Measurements from ENCODE around the gene PLEKHG5. TPM values are rescaled to one million over a fixed set of nuclear protein-coding genes. Genes with fewer than 3 reads are reported as not detected.

Gene PLEKHG5
- total RNA-seq, 4 donors from 2014 or later: 72.5 to 170 (median 99.8) TPM

DNA sequence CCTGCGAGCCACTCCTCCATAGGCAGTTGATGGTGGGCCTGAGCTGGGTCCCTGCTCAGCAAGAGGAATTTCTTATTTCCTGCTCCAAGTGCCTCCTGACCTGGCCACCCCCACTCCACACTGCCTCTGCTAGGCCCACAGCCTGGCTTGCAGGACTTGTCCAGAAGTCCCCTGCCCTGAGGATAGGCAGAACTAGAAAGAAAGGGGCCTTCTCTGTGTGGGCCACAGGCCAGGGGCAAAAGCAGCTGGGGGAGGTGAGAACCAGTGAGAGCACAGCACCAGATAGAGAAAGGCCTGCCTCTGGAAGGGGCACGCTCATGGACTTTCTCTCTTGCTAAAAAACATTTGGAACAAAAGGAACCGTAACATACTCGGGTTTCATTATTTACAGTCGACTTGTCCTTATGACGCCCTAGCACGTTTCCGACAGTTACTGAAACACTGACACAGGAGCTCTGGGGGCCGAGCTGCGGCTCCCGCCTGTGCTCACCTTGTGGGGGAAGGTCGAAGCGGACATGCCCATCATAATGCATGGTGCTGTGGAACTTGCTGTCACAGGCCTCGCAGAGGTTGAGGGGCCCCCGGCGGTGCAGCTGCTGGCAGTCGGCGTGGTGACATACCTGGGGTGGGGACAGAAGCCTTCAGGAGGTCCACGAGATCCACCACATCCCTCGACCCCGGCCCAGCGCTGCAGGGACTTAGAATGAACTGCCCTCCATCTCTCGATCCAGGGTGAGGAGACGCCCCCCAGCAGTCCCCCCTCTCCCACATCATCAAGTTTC, 14.2 kb downstream of the PLEKHG5 start:
- intact Hi-C loops (cut with DNase I; ENCODE audit: low total_unique reads): no loop called here
- no peak for TF ChIP-seq POLR2A (IDR thresholded peaks at IDR 0.05)
- TF ChIP-seq, protein P1, sequence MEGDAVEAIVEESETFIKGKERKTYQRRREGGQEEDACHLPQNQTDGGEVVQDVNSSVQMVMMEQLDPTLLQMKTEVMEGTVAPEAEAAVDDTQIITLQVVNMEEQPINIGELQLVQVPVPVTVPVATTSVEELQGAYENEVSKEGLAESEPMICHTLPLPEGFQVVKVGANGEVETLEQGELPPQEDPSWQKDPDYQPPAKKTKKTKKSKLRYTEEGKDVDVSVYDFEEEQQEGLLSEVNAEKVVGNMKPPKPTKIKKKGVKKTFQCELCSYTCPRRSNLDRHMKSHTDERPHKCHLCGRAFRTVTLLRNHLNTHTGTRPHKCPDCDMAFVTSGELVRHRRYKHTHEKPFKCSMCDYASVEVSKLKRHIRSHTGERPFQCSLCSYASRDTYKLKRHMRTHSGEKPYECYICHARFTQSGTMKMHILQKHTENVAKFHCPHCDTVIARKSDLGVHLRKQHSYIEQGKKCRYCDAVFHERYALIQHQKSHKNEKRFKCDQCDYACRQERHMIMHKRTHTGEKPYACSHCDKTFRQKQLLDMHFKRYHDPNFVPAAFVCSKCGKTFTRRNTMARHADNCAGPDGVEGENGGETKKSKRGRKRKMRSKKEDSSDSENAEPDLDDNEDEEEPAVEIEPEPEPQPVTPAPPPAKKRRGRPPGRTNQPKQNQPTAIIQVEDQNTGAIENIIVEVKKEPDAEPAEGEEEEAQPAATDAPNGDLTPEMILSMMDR (IDR thresholded peaks at IDR 0.05): no peak
- no peak for DNase-seq (ENCODE audit: low spot score in 2 of 2)
- WGBS, 2 donors: 83 to 85% methylated on average over 24 of the region's 24 CpGs
- no peak overlapping the region for H3K4me3 ChIP-seq (ENCODE audit: low read depth, poor library complexity, severe bottlenecking)

DNA sequence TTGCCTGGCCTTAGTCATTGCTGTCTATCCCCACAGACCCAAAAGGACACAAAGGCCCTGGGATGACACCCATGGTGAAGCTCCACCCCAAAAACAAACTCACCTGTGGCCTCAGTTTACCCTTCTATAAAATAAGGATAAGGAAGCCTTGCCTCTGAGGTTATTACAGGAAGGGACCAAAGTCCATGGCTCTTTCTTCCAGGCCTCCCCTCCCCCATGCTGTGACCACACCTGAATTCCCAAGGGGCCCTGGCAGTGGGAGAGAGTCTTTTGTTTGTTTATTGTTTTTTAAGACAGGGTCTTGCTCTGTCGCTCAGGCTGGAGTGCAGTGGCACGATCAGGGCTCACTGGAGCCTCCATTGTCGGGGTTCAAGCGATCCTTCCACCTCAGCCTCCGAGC, 15.0 kb downstream of the PLEKHG5 start:
- DNase-seq (ENCODE audit: low spot score in 2 of 2): no peak
- intact Hi-C loops (cut with DNase I; ENCODE audit: low total_unique reads): no loop called here
- 95 to 96% methylated on average over 5 of the region's 5 CpGs for WGBS, 2 donors
- TF ChIP-seq, protein P1 (IDR thresholded peaks at IDR 0.05): no peak
- no peak for TF ChIP-seq POLR2A (IDR thresholded peaks at IDR 0.05)
- no peak overlapping the region for H3K4me3 ChIP-seq (ENCODE audit: low read depth, poor library complexity, severe bottlenecking)

DNA sequence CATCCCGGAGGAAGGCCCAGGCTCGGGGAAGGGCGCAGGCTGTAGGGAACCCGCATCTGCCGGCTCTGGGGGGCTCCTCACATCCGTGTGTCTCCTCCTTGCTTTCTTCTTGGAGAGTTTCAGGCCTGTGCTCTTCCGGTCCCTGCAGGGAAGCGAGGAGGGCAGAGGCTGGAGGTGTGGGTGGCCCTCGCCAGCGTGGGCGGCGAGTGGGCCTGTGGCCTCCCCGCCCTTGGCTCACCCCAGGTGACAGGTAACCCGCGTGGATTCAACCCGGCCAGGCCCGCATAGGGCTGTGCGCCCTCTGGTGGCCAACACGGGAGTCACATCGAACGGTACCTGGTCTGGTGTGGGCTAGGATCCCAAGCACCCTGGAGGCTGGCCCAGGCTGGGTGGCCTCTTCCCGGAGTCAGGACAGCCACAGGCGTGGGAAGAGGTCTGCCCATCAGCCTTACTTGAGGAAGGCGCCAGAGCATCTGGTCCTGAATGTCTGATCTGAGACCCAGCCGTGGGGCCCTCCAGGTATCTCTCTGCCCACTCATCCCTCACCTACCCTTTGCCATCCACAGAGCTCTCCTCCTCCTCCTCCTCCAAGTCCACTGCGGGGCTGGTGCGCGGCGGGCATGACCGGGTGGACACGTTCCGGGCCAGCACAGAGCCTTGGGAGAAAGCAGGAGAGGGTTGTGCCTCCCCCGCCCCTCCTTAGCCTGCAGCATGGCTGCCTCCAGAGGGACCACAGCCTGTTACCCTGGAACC, 15.9 kb downstream of the PLEKHG5 start:
- TF ChIP-seq POLR2A (IDR thresholded peaks at IDR 0.05): no peak
- TF ChIP-seq, protein P1 (IDR thresholded peaks at IDR 0.05): no peak
- 34 to 40% methylated on average over 23 to 30 of the region's 33 CpGs for WGBS, 2 donors
- intact Hi-C loops (cut with DNase I; ENCODE audit: low total_unique reads): no loop called here
- H3K4me3 ChIP-seq (ENCODE audit: low read depth, poor library complexity, severe bottlenecking): no peak overlapping the region
- DNase-seq (ENCODE audit: low spot score in 2 of 2): no peak

DNA sequence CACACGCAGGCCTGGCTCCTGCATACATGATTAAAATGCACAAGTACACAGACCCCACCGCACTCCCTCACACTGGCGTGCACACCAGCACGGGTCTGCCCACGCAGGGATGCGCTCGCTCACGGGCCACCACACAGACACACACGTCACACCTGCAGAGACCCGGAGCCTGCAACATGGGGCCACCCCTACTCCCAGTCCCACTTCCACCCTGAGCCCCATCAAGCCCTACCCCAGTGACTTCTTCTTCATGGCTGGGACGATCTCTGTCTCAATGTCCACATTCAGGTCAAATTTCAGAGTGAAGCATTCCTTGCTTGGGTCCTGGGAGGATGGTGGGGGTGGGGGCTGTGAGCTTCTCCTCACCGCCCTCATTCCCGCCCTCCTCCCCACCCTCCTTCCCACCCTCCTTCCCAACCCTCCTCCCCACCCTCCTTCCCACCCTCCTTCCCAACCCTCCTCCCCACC, 16.6 kb downstream of the PLEKHG5 start:
- H3K4me3 ChIP-seq (ENCODE audit: low read depth, poor library complexity, severe bottlenecking): no peak overlapping the region
- WGBS, 2 donors: 76 to 81% methylated on average over 8 to 13 of the region's 13 CpGs
- intact Hi-C loops (cut with DNase I; ENCODE audit: low total_unique reads): no loop called here
- no peak for DNase-seq (ENCODE audit: low spot score in 2 of 2)
- TF ChIP-seq, protein P1 (IDR thresholded peaks at IDR 0.05): no peak
- no peak for TF ChIP-seq POLR2A (IDR thresholded peaks at IDR 0.05)

DNA sequence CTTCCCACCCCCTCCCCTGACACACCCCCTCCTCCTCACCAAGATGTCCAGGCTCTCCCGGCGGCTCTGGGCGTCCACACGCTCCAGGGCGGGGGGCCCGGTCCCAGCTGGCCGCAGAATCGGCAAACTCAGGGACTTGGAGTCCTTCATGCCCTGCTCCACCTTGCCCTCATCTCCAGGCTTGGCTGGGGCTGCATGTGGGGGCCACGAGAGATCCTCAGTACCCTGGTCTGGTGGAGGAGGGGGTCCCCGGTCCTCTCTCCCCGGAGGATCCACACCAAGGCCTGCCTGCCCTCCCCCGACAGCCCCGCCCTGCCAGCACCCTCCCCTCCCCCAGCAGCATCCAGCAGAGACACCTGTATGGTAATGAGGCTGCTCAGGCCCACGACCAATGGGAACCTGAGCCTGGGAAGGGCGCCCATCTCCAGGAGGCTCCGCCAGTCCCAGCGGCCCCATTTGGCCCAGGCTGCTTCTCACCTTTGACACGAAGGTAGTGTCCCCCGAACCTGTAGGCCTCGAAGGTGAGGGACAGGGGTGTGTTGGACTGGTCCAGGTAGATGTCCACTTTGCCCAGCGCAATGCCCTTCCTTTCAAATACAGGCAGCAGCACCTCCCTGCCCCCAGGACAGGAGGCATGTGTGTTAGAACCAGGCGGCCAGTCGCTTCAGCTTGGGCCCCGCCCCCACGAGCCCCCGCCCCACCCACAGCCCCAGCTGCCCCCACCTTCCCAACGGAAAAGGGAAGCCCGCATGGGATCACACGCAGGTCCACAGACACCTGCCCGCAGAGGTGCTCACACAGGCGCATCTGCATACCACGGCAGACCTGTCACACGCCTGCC, 17.3 kb downstream of the PLEKHG5 start:
- TF ChIP-seq POLR2A (IDR thresholded peaks at IDR 0.05): no peak
- TF ChIP-seq, protein P1 (IDR thresholded peaks at IDR 0.05): no peak
- H3K4me3 ChIP-seq (ENCODE audit: low read depth, poor library complexity, severe bottlenecking): no peak overlapping the region
- WGBS, 2 donors: 57 to 70% methylated on average over 22 to 24 of the region's 33 CpGs
- intact Hi-C loops (cut with DNase I; ENCODE audit: low total_unique reads): no loop called here
- DNase-seq (ENCODE audit: low spot score in 2 of 2): no peak

Data from lower leg skin (tissue), 4 donors.